Retina (tissue), 1 donor: ENCODE results near the gene INPP4A.
"Not testable (repeated sequence)": the region's sequence is repeated elsewhere in the genome, so short reads cannot be mapped to it uniquely, and the experiment has no call there.

Experiments used
- DNase-seq: peaks from one replicate; pipeline ENCODE4 v3.0.0-alpha.2; 2016

INPP4A gene

DNA sequence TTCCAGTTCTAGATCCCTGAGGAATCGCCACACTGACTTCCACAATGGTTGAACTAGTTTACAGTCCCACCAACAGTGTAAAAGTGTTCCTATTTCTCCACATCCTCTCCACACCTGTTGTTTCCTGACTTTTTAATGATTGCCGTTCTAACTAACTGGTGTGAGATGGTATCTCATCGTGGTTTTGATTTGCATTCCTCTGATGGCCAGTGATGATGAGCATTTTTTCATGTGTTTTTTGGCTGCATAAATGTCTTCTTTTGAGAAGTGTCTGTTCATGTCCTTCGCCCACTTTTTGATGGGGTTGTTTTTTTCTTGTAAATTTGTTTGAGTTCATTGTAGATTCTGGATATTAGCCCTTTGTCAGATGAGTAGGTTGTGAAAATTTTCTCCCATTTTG lies 150.0 kb downstream of the INPP4A start:
- DNase-seq = not testable (repeated sequence)

- no peak for DNase-seq
Measured at GRCh38 chr2:98598781-98599428, 154.2 kb downstream of the INPP4A start.

DNA sequence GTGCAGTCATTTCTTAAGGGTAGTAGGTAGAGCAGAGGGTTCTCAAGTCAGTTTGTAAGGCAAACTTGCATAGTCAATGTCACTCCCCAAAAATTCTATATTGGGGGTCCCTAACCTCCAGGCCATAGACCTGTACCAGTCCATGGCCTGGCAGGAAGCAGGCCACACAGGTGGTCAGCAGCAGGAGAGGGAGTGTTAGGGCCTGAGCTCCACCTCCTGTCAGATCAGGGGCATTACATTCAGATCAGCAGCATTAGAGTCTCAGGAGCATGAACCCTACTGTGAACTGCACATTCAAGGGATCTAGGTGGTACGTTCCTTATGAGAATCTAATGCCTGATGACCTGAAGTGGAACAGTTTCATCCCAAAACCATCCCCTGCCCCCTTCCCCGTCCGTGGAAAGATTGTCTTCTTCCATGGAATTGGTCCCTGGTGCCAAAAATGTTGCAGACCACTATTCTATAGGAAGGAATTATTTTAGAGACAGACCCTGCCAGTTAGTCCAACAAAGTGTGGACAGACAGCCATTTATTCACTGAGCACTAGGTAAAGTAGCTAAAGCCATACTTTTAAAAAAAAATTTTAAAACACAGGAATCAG lies 157.0 kb downstream of the INPP4A start:
- DNase-seq = peak; percentile 27

DNA sequence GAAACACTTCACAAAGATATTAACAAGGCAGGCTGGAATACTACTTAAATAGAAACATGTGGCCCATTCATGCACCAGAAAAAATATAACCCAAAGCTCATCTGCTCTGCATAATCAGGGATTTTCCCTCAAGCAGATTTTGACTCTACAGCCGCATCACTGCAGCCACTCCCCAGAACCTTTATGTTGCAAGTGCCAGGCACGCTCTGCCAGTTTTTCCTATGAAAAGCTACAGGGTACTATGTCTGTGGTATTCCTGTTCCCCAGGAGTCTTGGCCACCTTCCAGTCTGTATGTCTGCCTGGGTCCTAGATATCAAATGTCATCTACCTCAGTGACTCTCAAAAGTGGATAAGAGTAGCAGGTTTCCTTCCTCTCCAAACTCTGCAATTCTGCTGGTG lies 159.9 kb downstream of the INPP4A start:
- no peak for DNase-seq

- no peak for DNase-seq
Measured at GRCh38 chr2:98605076-98605475, 160.4 kb downstream of the INPP4A start.

- DNase-seq = no peak
Measured at GRCh38 chr2:98606431-98606830, 161.8 kb downstream of the INPP4A start.

DNA sequence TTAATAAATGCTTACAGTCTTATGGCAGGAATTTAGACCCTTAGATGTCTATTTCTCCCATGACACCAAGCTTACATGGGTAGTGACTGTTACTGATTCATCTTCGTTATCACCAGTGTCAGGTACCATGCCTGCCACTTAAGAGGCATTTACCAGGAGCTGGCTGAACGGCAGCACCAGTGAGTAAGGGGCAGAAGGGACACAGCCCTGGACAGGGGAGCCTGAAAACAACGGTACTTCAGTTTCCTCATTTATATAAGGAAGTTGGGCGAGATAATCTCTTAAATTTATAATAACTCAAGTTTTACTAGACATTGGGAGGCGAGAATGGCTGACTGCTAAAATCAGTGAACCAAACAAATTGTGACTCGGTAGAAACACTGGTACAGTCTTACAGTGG lies 162.4 kb downstream of the INPP4A start:
- DNase-seq = no peak

DNA sequence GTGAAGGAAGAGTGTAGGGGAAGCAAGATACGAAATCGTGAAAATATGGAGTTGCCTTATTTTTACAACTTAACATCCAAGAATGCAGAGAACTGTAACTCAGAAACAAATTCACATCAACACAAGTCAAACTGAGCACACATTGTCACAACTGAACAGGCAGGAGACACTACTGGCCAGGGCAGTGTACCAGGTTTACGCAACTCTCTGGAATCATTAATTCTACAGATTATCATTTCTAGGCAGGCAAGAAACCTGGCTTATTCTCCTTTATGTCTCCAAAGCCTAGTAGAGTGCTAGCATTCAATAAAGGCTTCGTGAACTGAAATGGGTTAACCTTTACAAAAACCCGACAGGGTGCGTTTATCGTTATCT lies 163.1 kb downstream of the INPP4A start:
- no peak for DNase-seq

DNA sequence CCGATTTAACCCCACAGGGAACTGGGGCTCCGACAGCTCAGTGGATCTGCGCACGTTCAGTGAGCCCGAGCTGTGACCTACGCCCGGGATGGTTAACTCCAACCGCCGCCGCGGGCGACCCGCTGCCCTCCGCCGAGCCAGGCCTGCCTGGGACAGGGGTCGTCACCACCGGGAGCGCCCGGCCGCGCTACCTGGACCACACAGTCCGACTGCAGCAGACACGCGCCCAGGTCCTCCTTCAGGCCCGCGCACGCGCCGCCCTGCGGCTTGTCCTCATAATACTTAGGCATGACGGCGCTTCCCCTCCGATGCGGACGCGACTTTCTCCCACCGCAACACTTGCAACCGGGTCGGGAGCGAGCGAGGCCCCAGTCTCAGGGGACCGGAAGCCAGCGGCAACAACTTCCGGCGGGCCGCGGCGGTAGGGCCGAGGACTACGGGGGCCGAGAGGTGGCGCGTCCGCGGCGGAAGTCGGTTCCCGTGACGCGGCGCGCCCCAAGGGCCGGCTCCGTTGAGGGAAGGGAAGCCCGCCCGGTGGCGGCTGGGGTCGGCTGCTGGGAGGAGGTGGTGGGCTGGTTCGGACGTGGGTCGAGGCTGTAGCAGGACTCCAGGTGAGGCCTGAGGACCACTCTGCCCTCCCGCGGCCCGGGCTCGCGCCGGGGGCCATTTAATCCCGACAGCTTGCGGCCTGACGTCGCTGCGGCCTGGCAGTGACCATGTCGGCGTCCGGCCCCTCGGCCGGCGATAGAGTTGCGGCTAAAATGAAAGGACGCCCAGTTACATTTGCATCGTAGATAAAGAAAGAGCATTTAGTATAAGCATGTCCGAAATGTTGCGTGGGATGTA lies 163.7 kb downstream of the INPP4A start, which contains the start of the genes COA5 and UNC50:
COA5 (minus strand) TSS at position 397 of the 846 bp plus-strand sequence; CDS start at position 290, 107 bp downstream.
UNC50 (plus strand) TSS at position 474 of the 846 bp plus-strand sequence. CDS start 1,171 bp downstream, outside the sequence.
- DNase-seq = peak; percentile 98

GRCh38 chr2:98608962-98609604 lies 164.4 kb downstream of the INPP4A start:
- no peak for DNase-seq

DNA sequence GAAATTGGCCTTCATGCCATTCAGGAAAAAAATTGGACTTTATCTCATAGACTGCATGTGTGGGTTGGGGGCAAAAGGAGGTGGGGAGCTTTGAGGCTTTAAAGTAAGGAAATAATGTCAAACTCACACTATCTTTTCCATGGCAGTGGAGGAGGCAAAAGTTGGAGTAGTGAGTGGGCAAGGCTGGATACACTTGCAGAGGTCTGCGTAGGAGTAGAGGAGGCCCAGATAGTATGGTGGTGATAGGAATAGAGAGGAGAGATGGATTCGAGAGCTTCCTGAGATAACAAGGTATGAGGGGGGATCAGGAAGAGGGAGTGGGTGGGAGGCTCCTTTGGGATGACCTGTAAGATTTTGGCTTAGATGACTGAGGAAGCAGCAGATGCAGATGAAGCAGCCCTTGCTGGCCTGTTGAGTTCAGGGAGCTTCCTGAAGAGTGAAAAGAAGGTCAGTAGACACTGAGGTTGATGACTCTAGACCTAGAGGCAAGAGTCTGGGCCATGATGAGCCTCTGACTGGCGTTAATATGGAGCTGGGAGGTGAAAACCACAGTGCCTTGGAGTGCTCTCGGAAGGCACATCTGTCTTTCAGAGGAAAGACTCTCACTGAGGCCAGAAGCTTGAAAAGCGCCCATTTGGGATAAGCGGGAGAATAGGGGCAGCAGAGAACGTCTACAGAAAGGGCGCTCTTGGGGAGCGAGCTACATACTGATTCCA lies 169.5 kb downstream of the INPP4A start:
- no peak for DNase-seq

- no peak for DNase-seq
Measured at GRCh38 chr2:98615481-98615880, 170.8 kb downstream of the INPP4A start.

DNA sequence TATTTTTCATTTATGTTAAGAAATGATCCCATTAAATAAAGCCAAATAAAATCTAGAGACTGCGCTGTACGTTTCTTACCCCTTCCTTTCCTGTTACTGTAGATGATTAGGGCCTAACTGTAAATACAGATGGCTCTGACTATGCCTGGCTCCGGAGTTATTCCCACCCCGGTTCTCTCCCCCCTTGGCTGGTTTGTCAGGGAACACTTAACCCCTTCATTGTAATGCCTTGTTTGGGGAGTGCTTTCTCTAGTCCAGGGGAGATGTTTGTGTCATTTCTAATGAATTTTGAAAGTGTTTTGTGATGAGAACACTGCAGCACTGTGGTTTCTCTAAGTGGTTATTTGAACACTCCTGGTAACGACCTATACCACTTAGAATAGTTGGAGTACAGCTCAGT lies 172.5 kb downstream of the INPP4A start:
- DNase-seq = no peak

- no peak for DNase-seq
Measured at GRCh38 chr2:98623657-98624056, 179.0 kb downstream of the INPP4A start.

DNA sequence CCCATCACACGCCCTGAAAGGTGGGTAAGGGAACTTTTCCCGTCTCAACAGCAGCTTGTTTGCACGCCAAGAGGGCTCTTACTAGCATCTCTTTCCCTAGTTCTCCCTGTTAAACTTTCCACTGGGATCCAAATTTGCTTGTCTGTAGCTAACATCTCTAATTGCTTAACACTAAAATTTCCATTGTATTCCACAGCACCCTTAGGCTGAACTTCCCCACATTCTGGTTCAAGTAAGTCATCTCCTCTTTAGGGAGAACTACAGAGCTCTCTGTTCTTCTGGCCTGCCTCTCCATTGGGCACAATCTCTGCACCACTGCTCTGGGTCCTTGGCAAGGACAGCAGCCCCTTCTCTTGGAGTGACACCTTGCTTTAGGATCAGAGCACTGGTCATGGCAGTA lies 187.7 kb downstream of the INPP4A start:
- no peak for DNase-seq

DNA sequence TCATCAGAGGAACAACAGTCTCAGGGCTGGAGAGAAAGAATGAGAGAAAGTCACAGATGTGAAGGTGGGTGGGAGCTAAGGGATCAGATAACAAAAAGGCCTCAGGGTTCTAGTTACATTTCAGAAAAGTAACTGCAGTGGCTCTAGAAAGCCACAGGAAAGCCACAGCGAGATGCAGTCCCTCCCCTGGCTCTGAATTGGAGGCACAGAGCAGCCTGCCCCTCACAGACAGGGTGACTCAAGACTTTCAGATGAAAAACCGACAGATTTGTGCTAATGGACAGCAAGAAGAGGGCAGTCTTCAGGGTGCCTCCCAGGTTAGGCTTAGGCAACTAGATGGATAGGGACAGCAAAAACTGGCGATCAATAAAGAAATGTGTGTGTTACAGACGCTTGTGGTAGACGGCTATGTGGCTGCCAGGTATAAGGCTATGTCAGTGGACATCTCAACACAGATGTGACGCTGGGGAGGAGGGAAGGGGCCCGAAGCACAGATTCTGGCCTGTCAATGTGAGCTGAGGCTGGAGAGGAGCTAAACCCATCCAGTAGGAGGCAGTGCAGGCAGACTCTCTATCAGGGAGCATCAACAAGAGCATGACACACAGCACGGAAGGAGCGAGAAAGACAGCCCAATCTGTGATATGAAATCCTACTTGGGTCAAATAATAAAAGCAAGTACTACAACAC lies 189.9 kb downstream of the INPP4A start:
- no peak for DNase-seq

- no peak for DNase-seq
Measured at GRCh38 chr2:98637401-98638147, 192.9 kb downstream of the INPP4A start.

DNA sequence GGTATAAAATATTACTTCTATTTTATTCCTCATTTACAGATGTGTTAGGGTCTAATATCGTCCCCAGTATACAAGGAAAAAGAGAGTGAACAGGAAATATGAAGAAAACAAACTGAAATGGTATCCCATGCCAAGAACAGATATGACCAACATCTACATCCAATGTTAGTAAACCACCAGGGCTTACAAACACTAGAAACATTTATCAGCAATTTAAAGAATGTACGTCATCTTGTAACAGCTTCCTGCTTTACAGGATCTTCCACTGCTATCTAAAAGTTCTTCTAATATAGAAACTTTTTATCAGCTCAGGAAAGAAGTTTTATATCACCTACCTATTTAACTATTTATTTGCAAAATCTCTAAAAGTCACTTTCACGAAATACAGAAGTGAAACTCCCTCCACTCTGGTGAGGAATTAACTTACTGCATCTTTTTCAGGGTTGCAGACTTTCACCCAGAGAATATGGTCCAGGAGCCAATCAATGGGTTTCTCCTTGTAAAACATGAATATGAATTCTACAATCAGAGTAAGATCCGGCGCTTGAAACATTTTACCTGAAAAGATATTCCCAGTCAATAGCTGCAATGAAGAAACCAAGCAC lies 198.9 kb downstream of the INPP4A start:
- no peak for DNase-seq
